Neural crest cell (in vitro differentiated cells): ENCODE results near the gene THRSP. TPM values are rescaled to one million over a fixed set of nuclear protein-coding genes. Genes with fewer than 3 reads are reported as not detected.
A peak's percentile ranks its signal among the peaks of the same experiment; 100 is the strongest.

Experiments
- DNase-seq: peaks from one replicate; pipeline ENCODE4 v3.0.0; 2021; ENCODE audit warnings: low read depth, mixed read lengths, low spot score
- H3K27ac Mint-ChIP-seq: one replicate; pipeline ENCODE4 v1.8.0; 2021; ENCODE audit warnings: mild to moderate bottlenecking, mixed read lengths; ENCODE audit not compliant: unreplicated experiment
- H3K27me3 Mint-ChIP-seq: 2 replicates; pipeline ENCODE4 v1.8.0; 2021; ENCODE audit warnings: low read depth, mild to moderate bottlenecking, mixed read lengths
- H3K36me3 Mint-ChIP-seq: 2 replicates; pipeline ENCODE4 v1.8.0; 2021; ENCODE audit warnings: low read depth, mild to moderate bottlenecking, mixed read lengths
- H3K4me1 Mint-ChIP-seq: 2 replicates; pipeline ENCODE4 v1.8.0; 2021; ENCODE audit warnings: mixed read lengths
- H3K4me3 Mint-ChIP-seq: one replicate; pipeline ENCODE4 v1.8.0; 2021; ENCODE audit warnings: mild to moderate bottlenecking, mixed read lengths
- H3K9me3 Mint-ChIP-seq: 2 replicates; pipeline ENCODE4 v1.8.0; 2021; ENCODE audit warnings: mixed read lengths
- total RNA-seq: library from RNA; stranded (reverse); gene quantifications from 2 replicates; pipeline ENCODE4 v1.2.1, GENCODE V29; 2021
- TF ChIP-seq, protein P1 (sequence below): fragments of 200-600 bp; sonication (generic); conservative IDR thresholded peaks from 2 replicates; pipeline ENCODE4 v1.5.0; 2021; ENCODE audit warnings: antibody characterized with exemption, mild to moderate bottlenecking

Gene THRSP
- total RNA-seq, 1 donor from 2014 or later: not detected

DNA sequence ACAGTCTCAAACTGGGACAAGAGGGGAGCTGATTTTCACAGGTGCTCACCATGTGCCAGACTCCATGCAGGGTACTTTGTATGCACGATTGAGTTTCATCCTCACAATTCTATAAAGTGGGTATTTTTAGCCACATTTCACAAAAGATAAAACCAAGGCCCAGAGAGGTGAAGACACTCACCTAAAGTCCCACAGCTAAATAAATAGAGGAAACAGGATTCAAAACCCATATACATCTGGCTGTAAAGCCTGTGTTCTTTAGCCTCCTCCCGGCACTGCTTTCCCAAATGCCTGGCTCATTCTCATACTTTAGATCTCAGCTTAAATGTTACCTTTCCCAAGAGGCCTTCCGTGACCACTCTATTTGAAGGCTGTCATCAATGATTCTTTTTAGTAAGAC lies 27.3 kb upstream of the THRSP start:
- H3K27ac Mint-ChIP-seq: no peak overlapping the region

DNA sequence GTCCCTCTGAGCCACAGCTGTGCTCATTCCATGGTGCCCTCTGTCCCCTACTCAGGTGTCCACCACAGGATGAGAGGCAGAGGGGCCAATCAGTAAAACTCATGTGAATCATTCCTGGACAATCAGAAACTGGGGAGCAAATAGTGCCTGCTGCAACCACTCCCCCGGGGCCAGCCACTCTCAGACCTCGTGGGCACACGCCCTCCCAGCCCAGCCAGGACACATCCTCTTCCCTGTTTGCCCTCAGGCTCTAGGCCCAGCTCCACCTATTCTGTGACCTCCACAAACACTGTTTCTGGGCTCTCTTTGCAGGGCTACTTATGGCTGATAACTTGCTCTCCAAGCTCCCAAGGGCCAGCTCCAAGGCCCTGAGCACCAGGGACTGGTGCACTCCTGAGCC lies 26.6 kb upstream of the THRSP start:
- DNase-seq: no peak
- no peak overlapping the region for H3K27ac Mint-ChIP-seq
- TF ChIP-seq, protein P1, sequence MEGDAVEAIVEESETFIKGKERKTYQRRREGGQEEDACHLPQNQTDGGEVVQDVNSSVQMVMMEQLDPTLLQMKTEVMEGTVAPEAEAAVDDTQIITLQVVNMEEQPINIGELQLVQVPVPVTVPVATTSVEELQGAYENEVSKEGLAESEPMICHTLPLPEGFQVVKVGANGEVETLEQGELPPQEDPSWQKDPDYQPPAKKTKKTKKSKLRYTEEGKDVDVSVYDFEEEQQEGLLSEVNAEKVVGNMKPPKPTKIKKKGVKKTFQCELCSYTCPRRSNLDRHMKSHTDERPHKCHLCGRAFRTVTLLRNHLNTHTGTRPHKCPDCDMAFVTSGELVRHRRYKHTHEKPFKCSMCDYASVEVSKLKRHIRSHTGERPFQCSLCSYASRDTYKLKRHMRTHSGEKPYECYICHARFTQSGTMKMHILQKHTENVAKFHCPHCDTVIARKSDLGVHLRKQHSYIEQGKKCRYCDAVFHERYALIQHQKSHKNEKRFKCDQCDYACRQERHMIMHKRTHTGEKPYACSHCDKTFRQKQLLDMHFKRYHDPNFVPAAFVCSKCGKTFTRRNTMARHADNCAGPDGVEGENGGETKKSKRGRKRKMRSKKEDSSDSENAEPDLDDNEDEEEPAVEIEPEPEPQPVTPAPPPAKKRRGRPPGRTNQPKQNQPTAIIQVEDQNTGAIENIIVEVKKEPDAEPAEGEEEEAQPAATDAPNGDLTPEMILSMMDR: no peak

More for the DNA sequence above, 27.3 kb upstream of the THRSP start:
- H3K9me3 Mint-ChIP-seq: no peaks in the 10 kb centered on the region
- no peak overlapping the region for H3K4me3 Mint-ChIP-seq
- TF ChIP-seq, protein P1: no peak
- H3K36me3 Mint-ChIP-seq: no peaks in the 10 kb centered on the region
- H3K4me1 Mint-ChIP-seq: peaks cover 10% of the 10 kb centered on the region
- H3K27me3 Mint-ChIP-seq: no peaks in the 10 kb centered on the region
- DNase-seq: no peak

DNA sequence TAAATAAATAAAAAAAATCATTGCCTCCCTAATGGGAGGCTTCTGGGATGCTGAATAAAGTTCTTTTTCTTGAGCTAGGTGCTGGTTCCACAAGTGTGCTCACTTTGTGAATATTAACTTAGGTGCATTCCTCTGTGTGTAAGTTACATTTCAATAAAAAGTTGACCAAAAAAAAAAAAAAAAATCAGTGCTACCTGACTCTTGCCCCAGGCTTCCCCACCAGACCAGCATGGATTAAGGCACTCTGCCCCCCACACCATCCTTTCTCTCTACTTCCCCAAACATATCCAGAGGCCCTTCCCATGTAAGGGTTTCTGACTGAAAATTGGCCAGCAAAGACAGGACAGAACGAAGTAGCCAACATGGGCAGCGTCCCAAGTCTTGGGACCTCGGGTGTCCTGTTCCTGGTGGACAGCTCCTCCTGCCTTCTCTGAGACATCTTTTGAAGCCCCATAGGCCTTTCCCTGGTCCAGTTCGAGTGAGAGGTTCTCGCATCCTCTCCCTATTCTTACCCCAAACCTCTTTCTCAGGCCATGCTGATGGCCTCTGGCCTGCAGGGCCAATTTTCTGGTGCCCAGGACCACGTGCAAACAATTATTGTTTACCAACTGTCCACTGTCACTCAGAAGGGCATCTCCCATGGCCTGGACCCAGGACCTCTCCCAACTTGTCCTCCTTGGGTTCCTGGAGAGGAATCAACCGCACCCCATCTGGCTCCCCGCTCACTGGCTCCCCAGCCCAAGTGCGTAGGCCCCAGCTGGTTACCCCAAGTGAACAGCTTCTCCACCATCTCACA lies 25.6 kb upstream of the THRSP start:
- Mint-ChIP-seq H3K27ac (peak overlapping the region; percentile 63), H3K4me1 (peaks cover 13% of the 10 kb centered on the region), H3K36me3 (no peaks in the 10 kb centered on the region), H3K27me3 (no peaks in the 10 kb centered on the region), H3K4me3 (no peak overlapping the region), H3K9me3 (no peaks in the 10 kb centered on the region)
- TF ChIP-seq, protein P1: no peak
- DNase-seq: no peak

More for the DNA sequence above, 26.6 kb upstream of the THRSP start:
- no peak overlapping the region for H3K4me3 Mint-ChIP-seq
- no peaks in the 10 kb centered on the region for H3K27me3 Mint-ChIP-seq
- no peaks in the 10 kb centered on the region for H3K36me3 Mint-ChIP-seq
- peaks cover 13% of the 10 kb centered on the region for H3K4me1 Mint-ChIP-seq
- no peaks in the 10 kb centered on the region for H3K9me3 Mint-ChIP-seq

DNA sequence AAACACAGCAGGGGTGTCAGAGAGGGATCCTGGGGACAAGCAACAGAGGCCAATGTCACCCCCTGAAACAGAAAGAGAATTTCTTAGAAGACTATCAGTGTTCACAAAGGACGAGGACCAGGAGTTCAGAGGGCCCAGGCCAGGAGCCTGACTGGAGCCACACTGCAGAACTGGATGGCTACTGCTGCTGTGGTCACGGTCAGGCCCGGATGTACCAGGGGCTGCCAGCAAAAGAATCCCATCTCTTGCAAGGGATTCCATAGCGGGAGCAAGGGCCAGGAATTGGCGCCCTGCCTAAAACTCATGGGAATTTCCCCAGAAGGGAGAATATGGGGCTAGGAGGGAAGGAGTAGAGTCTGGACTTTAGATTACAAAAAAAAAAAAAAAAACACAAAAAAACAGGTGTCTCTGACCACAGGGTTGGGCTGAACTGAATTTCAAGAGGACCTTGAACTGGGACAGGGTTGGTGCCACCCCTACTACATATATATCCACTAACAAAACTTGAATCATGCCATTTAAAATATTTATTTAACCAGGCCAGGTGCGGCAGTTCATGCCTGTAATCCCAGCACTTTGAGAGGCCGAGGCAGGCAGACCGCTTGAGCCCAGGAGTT lies 24.9 kb upstream of the THRSP start:
- Mint-ChIP-seq H3K36me3 (no peaks in the 10 kb centered on the region), H3K9me3 (no peaks in the 10 kb centered on the region), H3K27me3 (no peaks in the 10 kb centered on the region), H3K27ac (no peak overlapping the region), H3K4me3 (no peak overlapping the region), H3K4me1 (peaks cover 13% of the 10 kb centered on the region)
- TF ChIP-seq, protein P1: no peak
- no peak for DNase-seq

DNA sequence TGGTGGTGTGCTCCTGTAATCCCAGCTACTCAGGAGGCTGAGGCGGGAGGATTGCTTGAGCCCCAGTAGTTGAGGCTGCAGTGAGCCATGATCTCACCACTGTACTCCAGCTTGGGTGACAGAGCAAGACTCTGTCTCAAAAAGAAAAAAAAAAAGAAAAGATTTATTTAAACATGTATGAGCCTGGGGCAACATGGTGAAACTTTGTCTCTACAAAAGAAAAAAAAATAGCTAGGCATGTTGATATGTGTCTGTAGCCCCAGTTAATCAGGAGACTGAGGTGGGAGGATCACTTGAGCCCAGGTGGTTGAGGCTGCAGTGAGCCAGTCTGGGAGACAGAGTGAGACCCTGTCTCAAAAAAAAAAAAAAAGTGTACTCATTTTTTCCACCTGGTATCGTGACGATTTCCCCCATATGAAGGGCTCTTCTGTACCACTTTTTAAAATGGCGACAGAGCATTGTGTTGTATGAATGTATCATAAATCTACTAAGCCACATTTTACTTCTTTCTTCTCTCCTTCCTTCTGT lies 24.2 kb upstream of the THRSP start:
- Mint-ChIP-seq H3K27me3 (no peaks in the 10 kb centered on the region), H3K4me3 (no peak overlapping the region), H3K4me1 (peaks cover 13% of the 10 kb centered on the region), H3K36me3 (no peaks in the 10 kb centered on the region), H3K9me3 (no peaks in the 10 kb centered on the region), H3K27ac (peak overlapping the region; percentile 95)
- TF ChIP-seq, protein P1: no peak
- no peak for DNase-seq
